ENCODE measurements around the gene HMGXB3. TPM values are rescaled to one million over a fixed set of nuclear protein-coding genes. Genes with fewer than 3 reads are reported as not detected.

HMGXB3 gene
- total RNA-seq, 4 donors from 2014 or later: 28.8 to 59.3 (median 31.4) TPM

DNA sequence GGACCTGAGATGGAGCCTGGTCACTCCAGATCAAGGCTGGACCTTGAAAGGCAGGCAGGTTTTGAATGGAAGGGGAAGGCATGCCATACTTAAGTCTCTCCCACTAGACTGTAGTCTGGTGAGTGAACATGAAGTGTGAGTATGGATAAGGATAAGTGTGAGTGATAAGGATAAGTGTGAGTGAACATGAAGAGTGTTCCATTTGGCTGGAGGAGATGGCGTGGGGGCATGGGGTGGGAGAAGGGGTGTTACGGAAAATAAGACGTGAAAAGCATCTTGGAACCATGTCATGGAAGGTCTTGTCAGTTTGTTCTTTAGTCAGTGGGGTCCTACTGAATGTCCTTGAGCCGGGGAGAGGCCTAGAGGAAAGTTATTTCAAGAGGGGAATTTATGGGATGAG is 32.8 kb downstream of the HMGXB3 start:
- Histone ChIP-seq H3K9me3 (no peaks in the 10 kb centered on the region), H3K4me1 (no peaks in the 10 kb centered on the region), H3K4me3 (no peak overlapping the region), H3K27me3 (no peaks in the 10 kb centered on the region), H3K27ac (no peak overlapping the region), H3K36me3 (peaks cover 92% of the 10 kb centered on the region)
- WGBS: 96% methylated on average over 4 of the region's 4 CpGs
- no peak for TF ChIP-seq POLR2AphosphoS5 (IDR thresholded peaks at IDR 0.05)
- TF ChIP-seq, protein P1, sequence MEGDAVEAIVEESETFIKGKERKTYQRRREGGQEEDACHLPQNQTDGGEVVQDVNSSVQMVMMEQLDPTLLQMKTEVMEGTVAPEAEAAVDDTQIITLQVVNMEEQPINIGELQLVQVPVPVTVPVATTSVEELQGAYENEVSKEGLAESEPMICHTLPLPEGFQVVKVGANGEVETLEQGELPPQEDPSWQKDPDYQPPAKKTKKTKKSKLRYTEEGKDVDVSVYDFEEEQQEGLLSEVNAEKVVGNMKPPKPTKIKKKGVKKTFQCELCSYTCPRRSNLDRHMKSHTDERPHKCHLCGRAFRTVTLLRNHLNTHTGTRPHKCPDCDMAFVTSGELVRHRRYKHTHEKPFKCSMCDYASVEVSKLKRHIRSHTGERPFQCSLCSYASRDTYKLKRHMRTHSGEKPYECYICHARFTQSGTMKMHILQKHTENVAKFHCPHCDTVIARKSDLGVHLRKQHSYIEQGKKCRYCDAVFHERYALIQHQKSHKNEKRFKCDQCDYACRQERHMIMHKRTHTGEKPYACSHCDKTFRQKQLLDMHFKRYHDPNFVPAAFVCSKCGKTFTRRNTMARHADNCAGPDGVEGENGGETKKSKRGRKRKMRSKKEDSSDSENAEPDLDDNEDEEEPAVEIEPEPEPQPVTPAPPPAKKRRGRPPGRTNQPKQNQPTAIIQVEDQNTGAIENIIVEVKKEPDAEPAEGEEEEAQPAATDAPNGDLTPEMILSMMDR (IDR thresholded peaks at IDR 0.05): no peak
- TF ChIP-seq EP300 (IDR thresholded peaks at IDR 0.05): no peak
- no peak for TF ChIP-seq POLR2A (IDR thresholded peaks at IDR 0.05)
- no peak for DNase-seq (ENCODE audit: low spot score in 2 of 2)

DNA sequence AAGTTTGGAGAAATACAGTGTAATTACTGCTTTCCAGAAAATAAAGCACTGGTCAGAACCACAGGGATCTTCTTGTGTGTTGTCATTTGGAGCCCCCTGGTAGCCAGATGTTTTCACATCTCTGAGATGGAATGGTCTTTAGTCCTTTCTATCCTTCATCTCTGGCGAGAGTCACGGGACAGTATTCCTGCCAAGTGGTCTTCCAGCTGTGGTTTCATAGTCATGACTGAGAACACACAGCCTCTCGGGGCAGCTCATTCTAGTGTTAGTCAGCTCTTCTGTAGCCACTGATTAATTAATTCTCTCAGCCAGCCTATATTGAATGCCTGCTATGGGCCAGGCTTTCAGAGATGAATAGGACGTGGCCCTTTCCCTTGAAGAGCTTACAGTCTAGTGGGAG is 34.1 kb downstream of the HMGXB3 start:
- peaks cover 98% of the 10 kb centered on the region for H3K36me3 ChIP-seq
- no peaks in the 10 kb centered on the region for H3K4me1 ChIP-seq
- H3K27me3 ChIP-seq: no peaks in the 10 kb centered on the region
- DNase-seq (ENCODE audit: low spot score in 2 of 2): no peak
- H3K9me3 ChIP-seq: no peaks in the 10 kb centered on the region
- 80% methylated on average over 4 of the region's 4 CpGs for WGBS
- no peak for TF ChIP-seq POLR2AphosphoS5 (IDR thresholded peaks at IDR 0.05)
- TF ChIP-seq, protein P1 (IDR thresholded peaks at IDR 0.05): no peak
- TF ChIP-seq EP300 (IDR thresholded peaks at IDR 0.05): no peak
- no peak overlapping the region for H3K4me3 ChIP-seq
- no peak overlapping the region for H3K27ac ChIP-seq

DNA sequence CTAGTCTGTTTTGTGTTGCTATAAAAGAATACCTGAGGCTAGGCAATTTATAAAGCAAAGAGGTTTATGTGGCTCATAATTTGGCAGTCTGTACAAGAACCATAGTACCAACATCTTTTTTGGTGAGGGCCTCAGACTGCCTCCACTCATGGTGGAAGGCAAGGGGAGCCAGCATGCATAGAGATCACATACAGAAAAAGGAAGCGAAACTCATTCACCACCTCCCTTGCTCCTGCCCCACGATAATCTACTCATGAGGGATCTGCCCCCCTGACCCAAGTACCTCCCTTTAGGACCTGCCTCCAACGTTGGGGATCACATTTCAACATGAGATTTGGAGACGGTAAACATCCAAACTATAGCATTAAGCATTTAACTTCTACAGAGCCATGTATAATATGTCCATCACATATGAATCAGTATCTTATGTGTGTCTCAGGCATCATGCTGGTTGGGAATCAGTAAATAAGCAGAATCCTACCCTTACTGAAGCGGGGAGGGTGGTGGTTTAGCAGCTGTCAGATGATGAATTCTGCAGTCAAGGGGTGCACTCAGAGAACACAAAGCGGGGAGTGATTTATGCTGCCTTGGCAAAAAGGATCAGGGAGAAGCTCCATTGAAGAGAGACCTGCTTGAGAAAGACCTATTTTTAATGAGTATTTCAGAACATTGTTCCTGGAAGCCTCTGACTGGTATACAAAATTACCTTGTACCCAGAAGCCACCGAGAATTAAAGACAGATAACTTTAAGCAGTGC is 34.8 kb downstream of the HMGXB3 start:
- no peaks in the 10 kb centered on the region for H3K27me3 ChIP-seq
- TF ChIP-seq POLR2A (IDR thresholded peaks at IDR 0.05): no peak
- no peak for TF ChIP-seq EP300 (IDR thresholded peaks at IDR 0.05)
- TF ChIP-seq, protein P1 (IDR thresholded peaks at IDR 0.05): no peak
- TF ChIP-seq POLR2AphosphoS5 (IDR thresholded peaks at IDR 0.05): no peak
- no peak for DNase-seq (ENCODE audit: low spot score in 2 of 2)
- no peak overlapping the region for H3K27ac ChIP-seq
- H3K9me3 ChIP-seq: no peaks in the 10 kb centered on the region
- no peak overlapping the region for H3K4me3 ChIP-seq
- peaks cover 96% of the 10 kb centered on the region for H3K36me3 ChIP-seq
- H3K4me1 ChIP-seq: no peaks in the 10 kb centered on the region
- WGBS: 84% methylated on average over 7 of the region's 7 CpGs

DNA sequence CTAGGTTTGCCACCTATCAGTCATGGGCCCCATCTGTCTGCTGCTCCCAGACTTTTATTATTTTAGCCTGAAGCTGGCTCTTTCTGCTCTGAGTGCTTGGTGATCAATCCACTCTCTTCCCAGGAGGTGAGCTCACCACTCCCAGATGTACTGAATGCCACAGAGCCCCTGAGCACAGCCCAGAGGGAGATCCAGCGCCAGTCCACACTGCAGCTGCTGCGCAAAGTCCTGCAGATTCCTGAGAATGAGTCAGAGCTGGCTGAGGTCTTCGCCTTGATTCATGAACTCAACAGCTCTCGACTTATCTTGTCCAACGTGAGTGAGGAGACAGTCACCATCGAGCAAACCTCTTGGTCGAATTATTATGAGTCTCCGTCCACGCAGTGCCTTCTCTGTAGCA is 36.0 kb downstream of the HMGXB3 start:
- Histone ChIP-seq H3K27ac (no peak overlapping the region), H3K4me3 (no peak overlapping the region), H3K9me3 (no peaks in the 10 kb centered on the region), H3K4me1 (no peaks in the 10 kb centered on the region), H3K36me3 (peaks cover 96% of the 10 kb centered on the region), H3K27me3 (no peaks in the 10 kb centered on the region)
- whole genome bisulfite sequencing: 58% methylated on average over 8 of the region's 9 CpGs
- DNase-seq (ENCODE audit: low spot score in 2 of 2): no peak
- TF ChIP-seq POLR2AphosphoS5 (IDR thresholded peaks at IDR 0.05): no peak
- TF ChIP-seq EP300 (IDR thresholded peaks at IDR 0.05): no peak
- TF ChIP-seq, protein P1 (IDR thresholded peaks at IDR 0.05): no peak
- TF ChIP-seq POLR2A (IDR thresholded peaks at IDR 0.05): no peak

DNA sequence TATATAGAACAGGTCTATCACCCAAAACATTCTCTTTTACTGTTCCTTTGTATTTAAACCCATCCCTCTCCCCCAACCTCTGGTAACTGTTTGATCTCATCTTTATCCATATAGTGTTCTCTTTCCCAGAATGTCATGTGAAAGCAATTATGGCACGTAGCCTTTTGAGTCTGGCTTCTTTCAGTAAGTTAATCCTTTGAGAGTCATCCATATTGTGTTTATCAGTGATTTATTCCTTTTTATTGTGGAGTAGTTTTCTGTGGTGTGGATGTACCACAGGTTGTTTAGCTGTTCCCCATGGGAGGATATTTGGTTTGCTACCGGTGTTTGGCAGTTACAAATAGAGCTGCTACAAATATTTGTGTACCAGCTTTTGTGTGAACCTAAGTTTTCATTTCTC is 38.0 kb downstream of the HMGXB3 start:
- Histone ChIP-seq H3K9me3 (no peaks in the 10 kb centered on the region), H3K4me3 (no peak overlapping the region), H3K4me1 (peaks cover 4% of the 10 kb centered on the region), H3K27me3 (no peaks in the 10 kb centered on the region), H3K27ac (no peak overlapping the region), H3K36me3 (peaks cover 96% of the 10 kb centered on the region)
- no peak for TF ChIP-seq POLR2AphosphoS5 (IDR thresholded peaks at IDR 0.05)
- TF ChIP-seq EP300 (IDR thresholded peaks at IDR 0.05): no peak
- TF ChIP-seq, protein P1 (IDR thresholded peaks at IDR 0.05): no peak
- TF ChIP-seq POLR2A (IDR thresholded peaks at IDR 0.05): no peak
- WGBS: 76% methylated on average over 2 of the region's 2 CpGs
- DNase-seq (ENCODE audit: low spot score in 2 of 2): no peak

Data from suprapubic skin (tissue), 4 donors.